Placental pericyte (primary cell): ENCODE results near the gene ROR2. TPM values are rescaled to one million over a fixed set of nuclear protein-coding genes. Genes with fewer than 3 reads are reported as not detected.

Experiments used
- small RNA-seq: library from RNA; depleted of rRNA; stranded (forward); fragments of <200 nt; gene quantifications from one replicate; pipeline ENCODE3, GENCODE V24; 2012; ENCODE audit warnings: low replicate concordance
- total RNA-seq: library from RNA; depleted of rRNA; stranded (reverse); fragments of >200 nt; gene quantifications from 2 replicates; pipeline ENCODE4 v1.2.3, GENCODE V29; 2012

ROR2 gene
- 10.3 and 43.3 TPM in 2 replicates for total RNA-seq

GRCh38 chr9:91949946-91950664, at the start of gene ROR2:
TSS of gene ROR2 (minus strand) at chr9:91950228.

Small RNA genes lying within 50 kb of the gene (small RNA-seq; reads per million reads assigned to genes)
- gene MIR3910-1, result not detected

Other genes with a start within 250 kb of the ROR2 start
- 105 and 122 TPM in 2 replicates for gene SPTLC1, start 165.2 kb upstream of the ROR2 start, total RNA-seq